Keratinocyte (primary cell): ENCODE measurements around the gene GAS2.

ENCODE experiments used
- EZH2 ChIP-seq: IDR thresholded peaks from one replicate; pipeline ENCODE4 v1.6.1; 2012; ENCODE audit warnings: inconsistent platforms, mild to moderate bottlenecking, low read length, moderate library complexity
- TF ChIP-seq, protein P1 (sequence below), 3 experiments: IDR thresholded peaks in 1 of 3; conservative IDR thresholded peaks in 1 of 3; optimal IDR thresholded peaks in 1 of 3; 2 replicates in 2 of 3; 3 replicates in 1 of 3; pipeline versions ENCODE3 to v1.5.1; 2011; ENCODE audit warnings: low read length in 3 of 3, mild to moderate bottlenecking in 3 of 3, moderate library complexity in 2 of 3, control low read depth in 1 of 3, inconsistent platforms in 1 of 3; ENCODE audit not compliant: insufficient read depth in 2 of 3; ENCODE audit errors: extremely low read depth in 1 of 3

DNA sequence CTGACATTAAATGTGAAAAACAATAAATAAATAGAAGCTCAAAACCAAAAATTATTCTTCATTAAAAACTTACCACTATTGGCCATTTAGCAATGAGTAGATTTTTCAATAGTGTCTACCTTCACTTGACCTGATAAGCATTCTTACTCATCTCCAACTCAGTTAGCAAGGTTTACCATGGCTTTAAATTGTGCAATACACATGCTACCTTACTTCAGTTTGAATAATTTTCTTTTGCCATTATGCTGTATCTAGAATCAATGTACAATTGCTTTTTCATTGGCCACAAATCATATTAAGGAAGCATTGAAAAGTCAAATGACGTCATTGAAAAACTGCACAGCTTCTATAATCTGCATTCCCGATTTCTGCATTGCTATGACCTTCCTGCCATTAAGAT, 98.3 kb downstream of the GAS2 start:
- TF ChIP-seq, protein P1, sequence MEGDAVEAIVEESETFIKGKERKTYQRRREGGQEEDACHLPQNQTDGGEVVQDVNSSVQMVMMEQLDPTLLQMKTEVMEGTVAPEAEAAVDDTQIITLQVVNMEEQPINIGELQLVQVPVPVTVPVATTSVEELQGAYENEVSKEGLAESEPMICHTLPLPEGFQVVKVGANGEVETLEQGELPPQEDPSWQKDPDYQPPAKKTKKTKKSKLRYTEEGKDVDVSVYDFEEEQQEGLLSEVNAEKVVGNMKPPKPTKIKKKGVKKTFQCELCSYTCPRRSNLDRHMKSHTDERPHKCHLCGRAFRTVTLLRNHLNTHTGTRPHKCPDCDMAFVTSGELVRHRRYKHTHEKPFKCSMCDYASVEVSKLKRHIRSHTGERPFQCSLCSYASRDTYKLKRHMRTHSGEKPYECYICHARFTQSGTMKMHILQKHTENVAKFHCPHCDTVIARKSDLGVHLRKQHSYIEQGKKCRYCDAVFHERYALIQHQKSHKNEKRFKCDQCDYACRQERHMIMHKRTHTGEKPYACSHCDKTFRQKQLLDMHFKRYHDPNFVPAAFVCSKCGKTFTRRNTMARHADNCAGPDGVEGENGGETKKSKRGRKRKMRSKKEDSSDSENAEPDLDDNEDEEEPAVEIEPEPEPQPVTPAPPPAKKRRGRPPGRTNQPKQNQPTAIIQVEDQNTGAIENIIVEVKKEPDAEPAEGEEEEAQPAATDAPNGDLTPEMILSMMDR (optimal IDR thresholded peaks at IDR 0.05 in 1 of 3, IDR thresholded peaks at IDR 0.05 in 1 of 3, conservative IDR thresholded peaks at IDR 0.05 in 1 of 3; ENCODE audit: extremely low read depth in 1 of 3, insufficient read depth in 2 of 3, low read length in 3 of 3) = no peak
- no peak for TF ChIP-seq EZH2
